Measurements from ENCODE around the gene PCBD2.
"Not testable (repeated sequence)": the region's sequence is repeated elsewhere in the genome, so short reads cannot be mapped to it uniquely, and the experiment has no call there.

The PCBD2 gene

GRCh38 chr5:134964359-134965270 lies 59.7 kb downstream of the PCBD2 start:
- FAIRE-seq: no peak

GRCh38 chr5:134965271-134965825 lies 60.4 kb downstream of the PCBD2 start:
- no peak for FAIRE-seq

- FAIRE-seq: no peak
These were observed 62.7 kb downstream of the PCBD2 start, which contains the start of gene CATSPER3 for GRCh38 chr5:134967607-134968006. TSS of gene CATSPER3 (plus strand) at chr5:134967907. CDS start at chr5:134967992, 85 bp downstream.

- FAIRE-seq: no peak
These were observed 63.1 kb downstream of the PCBD2 start for GRCh38 chr5:134968055-134968454.

GRCh38 chr5:134969166-134969565 lies 64.2 kb downstream of the PCBD2 start:
- FAIRE-seq: no peak

- no peak for FAIRE-seq
These were observed 70.3 kb downstream of the PCBD2 start for GRCh38 chr5:134975078-134975715.

GRCh38 chr5:134975843-134976242 lies 70.9 kb downstream of the PCBD2 start:
- FAIRE-seq: no peak

GRCh38 chr5:134976841-134977240 lies 71.9 kb downstream of the PCBD2 start:
- FAIRE-seq: no peak

- FAIRE-seq: no peak
These were observed 74.5 kb downstream of the PCBD2 start for GRCh38 chr5:134979416-134979815.

- FAIRE-seq: no peak
These were observed 77.3 kb downstream of the PCBD2 start for GRCh38 chr5:134982230-134982629.

GRCh38 chr5:134989266-134989830 lies 84.4 kb downstream of the PCBD2 start:
- no peak for FAIRE-seq

- FAIRE-seq: not testable (repeated sequence)
These were observed 85.3 kb downstream of the PCBD2 start for GRCh38 chr5:134990183-134990582.

GRCh38 chr5:134992148-134992547 lies 87.2 kb downstream of the PCBD2 start:
- no peak for FAIRE-seq

- no peak for FAIRE-seq
These were observed 88.2 kb downstream of the PCBD2 start for GRCh38 chr5:134993161-134993560.

GRCh38 chr5:134994560-134995156 lies 89.7 kb downstream of the PCBD2 start:
- FAIRE-seq: no peak

- FAIRE-seq: no peak
These were observed 91.0 kb downstream of the PCBD2 start for GRCh38 chr5:134995850-134996402.

GRCh38 chr5:134997015-134997414 lies 92.1 kb downstream of the PCBD2 start:
- no peak for FAIRE-seq

- FAIRE-seq: not testable (repeated sequence)
These were observed 93.1 kb downstream of the PCBD2 start for GRCh38 chr5:134998068-134998467.

GRCh38 chr5:135004376-135004775 lies 99.4 kb downstream of the PCBD2 start:
- no peak for FAIRE-seq

GRCh38 chr5:135005076-135005475 lies 100.1 kb downstream of the PCBD2 start:
- no peak for FAIRE-seq

- FAIRE-seq: no peak
These were observed 102.4 kb downstream of the PCBD2 start for GRCh38 chr5:135007305-135007704.

- no peak for FAIRE-seq
These were observed 102.9 kb downstream of the PCBD2 start for GRCh38 chr5:135007749-135008363.

All from islet of Langerhans (tissue), 1 donor.